GM18498 (cell line): Measurements from ENCODE around the gene TNRC6B.

Experiments
- ATAC-seq: cut with Tn5 transposase; IDR thresholded peaks from one replicate; pipeline ENCODE4 v1.9.1; 2021; ENCODE audit warnings: mild to moderate bottlenecking, moderate library complexity; ENCODE audit not compliant: unreplicated experiment

The TNRC6B gene

DNA sequence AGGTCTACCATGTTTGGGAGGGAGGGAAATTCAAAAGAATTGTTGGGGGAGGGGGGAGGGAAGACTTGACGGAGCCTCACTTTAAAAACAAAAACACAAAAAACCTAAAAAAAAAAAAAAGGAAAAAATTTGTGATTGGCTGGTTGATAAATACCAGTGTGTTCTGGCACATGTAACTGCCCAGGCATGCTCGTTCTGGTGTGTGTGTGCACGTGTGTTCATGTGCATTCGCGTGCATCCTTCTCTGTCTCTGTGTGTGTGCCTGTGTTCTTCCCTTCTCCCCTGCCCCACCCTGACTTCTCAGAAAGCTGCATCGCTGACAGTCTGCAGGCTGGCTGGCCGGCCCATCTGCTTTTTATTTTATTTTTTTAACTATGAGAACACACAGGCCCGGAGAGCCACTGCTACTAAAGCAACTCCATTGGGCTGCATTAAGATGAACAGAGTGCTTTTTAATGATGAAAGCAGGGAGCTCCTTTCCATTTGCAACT lies 146.0 kb downstream of the TNRC6B start:
- no peak for ATAC-seq

DNA sequence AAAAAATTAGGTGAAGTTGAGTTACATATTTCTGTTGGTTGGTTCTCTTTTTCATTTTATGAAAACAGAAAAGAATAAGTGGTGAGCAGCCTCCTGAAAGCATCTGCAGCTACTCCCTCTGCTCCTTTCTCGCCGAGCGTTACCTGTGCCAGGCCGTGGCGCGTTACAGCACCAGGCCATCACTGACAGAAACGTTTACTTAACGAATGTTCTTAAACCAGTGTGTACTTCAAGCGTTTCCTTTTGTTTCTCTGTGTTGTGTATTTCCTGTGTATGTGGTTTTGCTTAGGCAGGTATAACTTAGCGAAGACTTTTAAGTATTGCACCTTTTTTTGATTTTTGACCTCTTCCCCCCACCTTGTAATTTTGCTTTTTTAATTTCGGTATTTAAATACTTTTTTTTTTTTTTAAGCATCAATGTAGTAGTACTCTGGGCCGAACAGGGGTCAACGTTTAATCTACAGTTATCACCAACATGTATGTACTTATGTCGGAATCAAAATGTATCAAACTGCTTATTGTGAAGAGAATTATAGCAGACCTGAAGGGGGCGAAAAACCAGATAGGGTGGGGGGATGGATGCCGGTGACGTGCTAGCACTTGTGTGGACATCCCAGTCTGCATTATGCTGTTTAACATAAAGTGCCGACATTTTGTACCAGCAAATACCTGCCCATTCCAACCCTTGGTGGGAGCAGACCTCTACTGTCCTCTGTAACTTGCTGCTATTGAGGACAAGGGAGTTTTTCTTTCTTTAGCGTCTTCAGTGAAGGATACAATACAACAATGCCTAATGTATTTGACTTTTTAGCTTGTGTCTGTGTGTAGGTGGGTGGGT lies 147.0 kb downstream of the TNRC6B start:
- ATAC-seq: no peak

DNA sequence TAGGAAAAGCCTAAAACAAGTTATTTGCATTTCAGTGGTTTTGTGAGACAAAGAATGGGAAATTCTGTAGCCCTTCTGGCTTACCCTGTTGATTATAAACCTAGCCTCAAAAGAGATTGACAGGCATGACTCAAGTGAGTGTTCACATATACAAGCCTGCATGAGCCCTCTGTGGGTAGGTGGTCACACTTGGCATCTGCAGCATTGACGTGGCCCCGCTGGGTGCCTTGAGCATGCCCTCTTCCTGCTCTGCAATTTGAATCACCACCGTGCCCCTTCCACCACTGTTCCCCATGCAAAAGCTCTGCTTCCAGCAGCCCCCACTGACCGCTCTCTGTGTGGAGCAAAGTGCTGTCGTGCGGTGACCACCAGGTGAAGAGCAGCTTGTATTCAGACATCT lies 147.6 kb downstream of the TNRC6B start:
- ATAC-seq: no peak

DNA sequence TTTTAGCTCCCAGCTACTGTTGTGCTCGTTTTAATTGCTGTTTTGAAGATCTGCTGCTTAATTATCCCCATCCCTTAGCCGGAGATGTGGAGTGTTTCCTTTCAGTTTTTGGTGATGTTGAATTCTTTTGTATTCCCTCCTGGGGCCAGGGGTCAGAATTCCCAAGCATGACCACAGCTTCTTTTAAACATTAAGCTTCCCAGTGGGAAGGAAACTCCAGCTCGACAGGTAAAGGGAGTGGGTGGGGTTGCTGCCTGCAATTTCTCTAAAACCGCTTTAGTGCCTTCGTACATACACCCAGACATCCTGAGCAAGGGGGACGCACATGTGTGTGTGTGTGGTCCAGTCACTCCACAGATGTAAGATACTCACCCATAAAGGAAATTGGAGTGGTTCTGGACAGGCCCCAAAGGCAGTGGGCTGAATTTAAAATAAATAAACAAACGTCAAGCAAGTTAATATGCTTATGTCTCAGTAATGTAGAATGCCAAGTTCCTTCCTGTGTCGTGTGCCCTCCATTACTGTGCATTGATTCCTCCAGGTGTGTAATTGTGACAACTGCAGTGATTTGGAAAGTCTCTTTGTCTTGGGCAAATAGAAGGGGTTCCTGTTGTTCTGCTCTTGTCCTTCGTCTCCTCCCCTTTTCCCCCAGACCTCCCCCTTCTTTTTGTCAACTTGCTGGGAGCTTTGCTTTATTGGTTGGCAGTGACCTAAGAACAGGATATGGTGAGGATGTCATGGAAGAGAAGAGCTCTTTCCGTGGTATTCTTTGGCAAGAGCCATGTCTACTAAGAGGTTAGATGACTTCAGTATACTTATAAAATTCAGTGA lies 149.4 kb downstream of the TNRC6B start:
- no peak for ATAC-seq

DNA sequence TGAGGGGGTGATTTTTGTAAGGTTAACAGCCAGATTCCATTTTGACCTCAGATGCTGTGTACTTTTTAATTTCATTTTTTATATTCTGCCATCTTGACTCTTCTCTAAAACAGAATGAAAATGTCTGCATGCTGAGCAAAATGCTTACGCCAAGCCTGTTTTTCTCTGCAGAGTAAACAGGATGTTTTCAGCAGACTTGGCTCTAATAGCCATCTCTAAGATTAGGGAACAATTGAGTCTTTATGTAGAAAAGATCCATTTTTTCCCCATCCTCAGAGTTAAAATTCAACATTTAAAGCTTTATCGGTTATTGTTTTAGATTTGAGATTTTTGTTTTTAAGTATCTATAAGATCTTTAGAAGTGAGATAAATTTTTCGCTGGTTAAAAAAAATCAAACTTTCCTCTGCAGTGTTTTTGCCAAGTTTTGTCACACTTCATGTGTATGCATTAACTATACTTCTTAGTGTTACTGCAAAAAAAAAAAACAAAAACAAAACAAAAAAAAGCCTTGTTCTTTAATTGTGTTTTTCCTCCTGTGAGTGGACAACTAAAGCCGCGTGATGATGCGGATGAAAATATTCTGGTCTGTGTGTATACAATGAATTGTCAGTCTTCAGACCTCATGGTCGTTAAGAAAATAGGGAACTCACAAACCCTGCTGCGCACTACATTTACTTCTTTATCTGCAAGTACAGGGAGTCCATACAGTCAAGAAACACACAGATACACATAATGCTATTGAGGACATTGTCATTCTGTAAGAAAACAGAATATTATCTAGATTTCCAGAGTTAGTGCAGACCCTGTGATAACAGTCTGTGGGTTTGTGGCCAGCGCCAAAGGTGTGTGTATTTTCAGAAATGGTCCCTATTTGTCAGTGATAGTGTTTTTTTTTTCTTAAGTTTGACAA lies 151.1 kb downstream of the TNRC6B start:
- no peak for ATAC-seq

DNA sequence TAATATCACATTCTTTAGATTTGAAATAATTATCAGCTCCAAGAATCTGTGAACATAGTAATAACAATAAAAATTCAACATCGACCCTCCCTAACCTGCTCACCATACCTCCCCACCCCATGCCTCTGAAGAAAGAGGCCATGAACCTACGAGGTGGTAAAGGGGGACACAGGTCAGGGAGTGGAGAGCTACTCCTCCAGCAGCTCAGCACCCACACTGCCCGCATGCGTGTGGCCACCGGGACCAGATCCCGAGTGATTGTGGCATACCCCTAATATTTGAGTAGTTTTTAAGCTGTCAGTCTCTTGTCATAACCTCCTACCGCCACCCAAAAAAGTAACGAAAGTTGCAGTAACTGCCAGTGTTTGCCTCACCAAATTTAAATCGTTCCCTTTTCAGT lies 151.7 kb downstream of the TNRC6B start:
- ATAC-seq: no peak

DNA sequence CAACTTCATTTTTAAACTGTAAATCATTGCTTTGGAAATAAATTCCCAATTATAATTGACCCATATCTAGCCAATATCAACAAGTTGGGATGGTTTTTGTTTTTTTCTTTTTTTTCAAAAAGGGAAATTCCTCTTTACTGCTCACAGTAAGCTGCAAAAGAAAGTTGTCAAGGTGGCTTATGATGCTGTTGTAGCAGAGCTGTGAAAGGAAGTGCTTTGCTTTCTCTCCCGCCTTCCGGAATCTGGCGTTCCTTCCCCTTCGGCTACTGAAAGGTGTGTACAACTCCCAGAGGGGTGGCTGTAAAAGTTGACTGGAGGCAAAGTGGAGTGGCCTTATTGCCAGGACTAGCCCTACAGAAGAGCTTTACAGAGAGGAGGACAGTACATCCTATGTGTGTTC lies 152.4 kb downstream of the TNRC6B start:
- ATAC-seq: no peak

DNA sequence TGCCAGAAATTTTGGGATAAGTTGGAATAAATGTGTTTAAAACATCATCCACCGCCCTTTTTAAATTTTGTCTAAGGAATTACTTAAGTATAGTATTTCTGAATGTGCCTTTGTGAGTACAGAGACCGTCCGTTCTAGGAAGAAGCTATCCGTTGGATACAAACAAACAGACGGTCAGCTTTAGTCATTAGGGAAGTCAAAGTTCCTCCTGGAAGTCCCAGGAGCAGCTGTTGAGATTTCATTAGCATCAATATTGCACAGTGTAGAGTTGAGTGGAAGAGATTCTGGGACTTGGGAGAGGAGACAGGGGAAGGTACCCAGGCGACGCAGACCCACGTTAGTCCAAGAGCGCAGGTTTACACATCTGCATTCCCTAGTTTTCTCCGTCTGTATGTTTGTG lies 152.9 kb downstream of the TNRC6B start:
- no peak for ATAC-seq

DNA sequence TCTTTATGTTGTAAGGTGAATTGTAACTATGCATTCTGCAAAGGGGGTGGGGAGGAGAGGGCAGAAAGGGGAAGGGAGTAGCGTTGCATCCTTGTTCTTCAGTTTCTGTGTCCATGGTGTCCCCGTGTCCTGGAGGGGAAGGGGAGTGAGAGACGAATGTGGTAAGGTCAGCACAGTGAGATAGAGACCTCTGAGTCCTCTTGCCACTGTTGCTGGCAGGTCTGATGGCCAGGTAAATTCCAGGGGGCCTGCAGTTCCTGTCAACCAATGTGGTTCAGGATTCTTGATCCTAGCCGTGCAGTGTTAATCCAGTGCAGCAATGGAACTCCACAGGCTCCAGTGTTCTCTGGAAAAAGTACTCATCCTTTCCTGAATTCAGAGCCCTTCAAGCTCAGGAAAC lies 154.0 kb downstream of the TNRC6B start:
- no peak for ATAC-seq

DNA sequence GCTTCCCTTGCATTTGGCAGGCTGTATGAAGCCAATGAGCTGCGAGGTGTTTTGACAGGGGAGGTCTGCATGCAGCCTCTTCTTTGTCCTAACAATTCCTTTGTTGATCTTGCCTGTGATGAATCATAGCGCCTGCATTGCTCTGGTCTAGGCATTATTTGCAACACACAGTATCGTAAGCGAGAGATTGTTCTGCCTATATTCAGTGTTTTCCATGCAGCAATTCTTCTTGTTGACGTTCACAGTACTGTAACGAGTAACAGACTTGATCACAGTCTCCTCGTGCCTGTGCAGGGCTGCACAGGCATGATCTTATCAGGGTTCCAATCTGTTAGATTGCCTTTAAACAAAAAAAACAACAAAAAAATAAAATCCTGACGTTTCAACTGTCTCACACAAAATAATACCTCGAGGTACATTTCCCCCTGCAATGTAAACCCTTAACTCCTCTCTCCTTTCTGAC lies 154.6 kb downstream of the TNRC6B start:
- no peak for ATAC-seq

DNA sequence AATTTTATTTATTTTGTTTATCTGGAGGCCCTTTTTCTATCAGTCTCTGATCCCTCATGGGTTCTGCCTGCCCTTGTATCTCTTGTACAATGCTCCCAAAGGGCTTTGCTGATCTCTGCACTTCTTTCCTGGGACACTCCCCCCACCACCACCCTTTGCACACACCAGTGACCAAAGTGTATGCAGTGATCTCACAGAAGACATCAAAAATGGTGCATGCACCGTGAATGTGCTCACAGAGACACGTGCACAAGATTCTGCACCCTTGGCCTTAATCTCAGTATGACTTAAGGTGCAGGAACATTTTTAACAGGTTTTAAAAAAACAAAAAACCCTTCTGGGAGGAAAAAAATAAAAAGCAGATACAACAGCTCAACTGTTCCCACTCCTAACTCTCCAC lies 156.3 kb downstream of the TNRC6B start:
- ATAC-seq: no peak

DNA sequence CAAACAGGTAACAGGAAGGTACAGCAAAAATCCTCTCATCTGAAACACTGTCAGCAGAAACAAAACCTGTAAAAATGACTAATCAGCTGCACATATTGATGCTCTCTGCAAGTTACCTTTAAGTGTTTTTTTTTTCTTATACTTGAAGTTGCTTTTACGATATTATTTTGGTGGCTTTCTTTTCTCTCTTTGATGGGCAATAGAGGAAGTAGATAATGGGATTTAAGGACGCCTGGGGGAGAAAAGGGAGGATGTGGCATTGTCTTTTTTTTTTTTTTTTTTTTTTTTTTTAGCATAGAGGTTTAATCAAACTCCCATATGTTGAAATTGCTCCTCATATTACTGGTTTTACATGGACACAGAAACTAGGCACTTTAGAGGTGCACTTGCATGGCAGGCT lies 157.2 kb downstream of the TNRC6B start:
- ATAC-seq: no peak

DNA sequence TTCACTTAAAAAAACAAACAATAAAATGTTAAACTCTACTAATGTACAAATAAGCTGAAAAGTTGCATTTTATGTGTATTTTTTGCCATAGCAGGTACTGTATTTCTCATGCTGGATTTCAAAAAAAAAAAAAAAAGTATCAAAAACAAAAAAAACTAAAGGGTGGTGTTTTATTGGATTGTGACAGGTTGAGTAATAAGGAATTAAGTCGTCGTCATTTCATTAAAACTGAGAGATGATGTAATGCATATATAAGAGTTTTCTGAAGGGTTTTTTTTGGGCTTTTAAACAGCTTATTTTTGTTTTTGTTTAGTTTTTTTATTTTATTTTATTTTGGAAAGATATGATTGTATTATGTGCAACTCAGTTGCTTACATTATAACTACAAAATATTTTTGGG lies 157.6 kb downstream of the TNRC6B start:
- ATAC-seq: no peak

DNA sequence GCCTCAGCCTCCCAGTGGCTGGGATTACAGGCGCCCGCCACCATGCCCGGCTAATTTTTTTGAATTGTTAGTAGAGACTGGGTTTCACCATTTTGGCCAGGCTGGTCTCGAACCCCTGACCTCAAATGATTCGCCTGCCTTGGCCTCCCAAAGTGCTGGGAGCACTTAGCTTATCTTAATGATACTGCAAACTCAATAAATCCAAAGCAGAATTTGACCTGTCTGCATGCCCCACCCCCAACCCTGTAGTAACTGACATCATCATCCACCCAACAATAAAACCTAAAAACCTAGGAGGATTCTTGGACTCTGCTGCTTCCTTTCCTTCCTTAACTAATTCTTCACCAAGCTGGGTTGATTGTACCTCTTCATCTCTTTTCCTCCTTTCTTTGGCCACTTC lies 162.3 kb downstream of the TNRC6B start:
- no peak for ATAC-seq

DNA sequence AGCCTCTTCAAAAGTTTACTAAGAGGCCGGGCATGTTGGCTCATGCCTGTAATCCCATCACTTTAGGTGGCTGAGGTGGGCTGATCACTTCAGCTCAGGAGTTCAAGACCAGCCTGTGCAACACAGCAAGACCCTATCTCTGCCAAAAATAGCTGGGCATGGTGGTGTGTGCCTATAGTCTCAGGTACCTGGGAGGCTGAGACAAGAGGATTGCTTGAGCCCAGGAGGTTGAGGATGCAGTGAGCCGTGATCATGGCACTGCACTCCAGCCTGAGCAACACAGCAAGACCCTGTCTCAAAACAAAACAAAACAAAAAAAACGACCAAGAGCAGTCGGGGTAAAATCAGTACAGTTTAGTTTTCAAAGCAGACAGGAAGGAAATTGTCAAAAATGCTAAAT lies 163.9 kb downstream of the TNRC6B start:
- ATAC-seq: no peak

DNA sequence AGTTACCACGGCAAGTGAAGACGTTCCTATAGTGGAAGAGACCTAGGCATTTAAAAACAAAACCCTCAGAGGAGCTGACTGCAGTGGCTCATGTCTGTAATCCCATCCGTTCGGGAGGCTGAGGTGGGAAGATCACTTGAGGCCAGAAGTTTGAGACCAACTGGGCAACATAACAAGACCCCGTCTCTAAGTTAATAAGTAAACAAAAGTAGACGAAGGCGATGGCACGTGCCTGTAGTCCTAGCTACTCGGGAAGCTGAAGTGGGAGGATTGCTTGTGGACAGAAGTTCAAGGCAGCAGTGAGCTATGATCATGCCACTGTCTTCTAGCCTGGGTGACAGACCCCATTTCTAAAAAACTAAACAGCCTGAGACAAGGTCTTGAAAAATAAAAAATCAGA lies 164.8 kb downstream of the TNRC6B start:
- no peak for ATAC-seq

DNA sequence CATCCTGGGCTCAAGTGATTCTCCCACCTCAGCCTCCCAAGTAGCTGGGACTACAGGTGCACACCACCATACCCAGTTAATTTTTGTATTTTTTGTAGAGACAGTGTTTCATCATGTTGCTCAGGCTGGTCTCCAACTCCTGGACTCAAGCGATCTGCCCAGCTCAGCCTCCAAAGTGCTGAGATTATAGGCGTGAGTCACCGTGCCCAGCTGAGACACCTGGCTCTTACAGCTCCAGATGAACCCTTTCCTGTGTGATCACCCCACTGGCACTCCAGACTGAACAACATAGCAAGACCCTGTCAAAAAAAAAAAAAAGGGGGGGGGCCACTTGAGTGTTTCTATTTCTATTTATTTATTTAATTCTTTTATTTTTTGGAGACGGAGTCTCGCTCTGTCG lies 167.5 kb downstream of the TNRC6B start:
- no peak for ATAC-seq

DNA sequence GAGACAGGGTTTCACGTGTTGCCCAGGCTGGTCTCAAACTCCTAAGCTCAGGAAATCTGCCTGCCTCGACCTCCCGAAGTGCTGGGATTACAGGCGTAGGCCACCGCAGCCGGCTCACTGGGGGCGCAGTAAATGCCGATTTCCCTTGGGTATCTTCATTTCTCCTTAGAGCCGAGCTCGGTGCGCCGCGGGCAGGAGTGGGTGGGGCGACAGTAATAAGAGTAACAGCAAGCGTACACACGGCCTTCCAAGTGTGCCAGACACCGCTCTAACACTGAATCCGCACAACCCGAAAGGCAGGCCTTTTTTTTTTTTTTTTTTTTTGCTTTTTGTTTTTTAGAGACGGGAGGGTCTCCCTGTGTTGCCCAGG lies 168.1 kb downstream of the TNRC6B start:
- ATAC-seq: no peak

DNA sequence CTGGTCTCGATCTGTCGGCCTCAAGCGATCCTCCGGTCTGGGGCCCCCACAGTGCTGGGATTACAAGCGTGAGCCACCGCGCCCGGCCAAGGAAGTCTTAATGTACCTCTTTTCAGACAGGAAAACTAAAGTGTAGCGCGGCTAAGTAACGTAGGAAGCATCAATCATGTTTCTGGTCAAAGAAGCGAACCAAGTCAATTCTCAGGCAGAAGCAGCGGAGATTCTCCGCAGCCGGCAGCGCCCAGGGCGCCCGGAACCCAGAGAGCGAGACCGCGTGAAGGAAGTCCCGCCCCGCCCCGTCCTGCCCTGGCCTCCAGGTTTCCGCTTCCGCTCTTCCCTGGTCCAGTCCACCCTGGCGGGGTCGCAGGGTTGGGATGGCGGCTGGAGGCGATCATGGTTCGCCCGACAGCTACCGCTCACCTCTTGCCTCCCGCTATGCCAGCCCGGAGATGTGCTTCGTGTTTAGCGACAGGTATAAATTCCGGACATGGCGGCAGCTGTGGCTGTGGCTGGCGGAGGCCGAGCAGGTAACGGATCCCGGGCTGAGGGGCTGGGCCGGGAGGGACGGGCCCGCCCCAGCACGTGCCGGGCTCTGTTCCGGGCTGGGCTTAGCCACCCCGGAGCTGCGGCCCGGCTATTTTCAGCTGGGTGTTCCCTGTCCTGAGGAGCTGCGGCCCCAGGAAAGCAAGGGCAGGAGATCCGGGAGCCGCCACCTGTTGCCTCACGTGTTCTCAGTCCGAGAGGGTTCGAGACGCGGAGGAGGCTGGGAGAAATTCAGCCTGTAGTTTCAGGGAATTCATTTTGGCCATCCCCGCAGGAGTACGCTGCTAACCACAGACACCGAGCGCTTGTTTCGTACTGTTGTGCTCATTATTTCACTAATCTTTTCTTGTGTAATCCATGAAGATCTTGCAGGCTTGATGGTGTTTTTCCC lies 168.7 kb downstream of the TNRC6B start, which contains the start of gene ADSL:
TSS of gene ADSL (plus strand) at position 316 of the 934 bp plus-strand sequence. CDS start at position 375, 59 bp downstream.
- ATAC-seq: peak; percentile 87

DNA sequence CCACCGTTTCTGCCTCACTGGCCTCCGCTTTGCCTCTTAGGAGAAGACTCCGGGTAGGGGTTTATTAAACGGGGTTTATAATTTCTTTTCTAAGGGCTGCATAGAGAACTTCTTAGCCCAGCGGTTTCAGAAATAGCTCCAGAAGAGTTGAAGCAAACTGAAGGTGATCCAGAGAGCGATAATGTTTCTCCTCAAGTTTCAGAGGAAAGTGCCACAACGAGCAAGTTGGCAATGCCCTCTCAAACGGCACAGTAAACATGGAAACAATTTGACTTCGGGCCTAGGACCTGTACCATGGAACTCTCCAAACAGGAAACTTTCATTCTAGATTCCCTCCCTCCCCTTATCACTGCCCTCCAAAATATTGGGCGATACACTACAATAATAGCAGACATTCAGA lies 169.6 kb downstream of the TNRC6B start:
- no peak for ATAC-seq
